GM12878 (cell line): ENCODE measurements around the gene PRKCQ. TPM values are rescaled to one million over a fixed set of nuclear protein-coding genes. Genes with fewer than 3 reads are reported as not detected.

Experiments used
- ATAC-seq: fragments of 200-7000 bp; cut with Tn5 transposase; 3 replicates; pipeline ENCODE4 v1.9.1; 2020; ENCODE audit warnings: mild to moderate bottlenecking, moderate library complexity
- BruUV-seq: library from RNA; stranded (reverse); fragments of 400-500 nt; replicated peaks from 2 replicates; lab custom pipeline; 2021; lab: Mats Ljungman, UMichigan
- CTCF ChIA-PET: fragments of 300-600 bp; sonication (Branson Sonifier 250); formaldehyde crosslinking; extraction: SDS; loops from one replicate; lab custom pipeline; 2021; ENCODE audit warnings: inconsistent platforms; lab: Yijun Ruan, JAX
- POLR2A ChIA-PET: fragments of 350-600 bp; formaldehyde crosslinking; extraction: SDS; loops from one replicate; lab custom pipeline; 2021; ENCODE audit warnings: inconsistent platforms; lab: Charles Lee
- RAD21 ChIA-PET: fragments of 300-600 bp; sonication (Branson Sonifier 250); formaldehyde crosslinking; loops from one replicate; lab custom pipeline; 2023; ENCODE audit warnings: antibody characterized with exemption; ENCODE audit not compliant: unreplicated experiment; lab: Charles Lee
- SMC1A ChIA-PET: fragments of 300-600 bp; sonication (Branson Sonifier 250); formaldehyde crosslinking; loops from one replicate; lab custom pipeline; 2023; ENCODE audit not compliant: unreplicated experiment, uncharacterized antibody; lab: Charles Lee
- DNase-seq: peaks from one replicate; pipeline ENCODE4 v3.0.0-alpha.2; 2011; ENCODE audit warnings: low read depth, low spot score
- FAIRE-seq: peaks from 3 replicates; lab custom pipeline; 2011; peaks lifted over from hg19 to GRCh38; lab: Jason Lieb, UNC
- H2AFZ ChIP-seq: 2 replicates; pipeline ENCODE4 v1.6.0; 2011; ENCODE audit warnings: low read depth, low read length, control low read depth; ENCODE audit not compliant: control insufficient read depth
- H3K27ac ChIP-seq: 2 replicates; pipeline ENCODE4 v1.5.1; 2011; ENCODE audit warnings: control low read depth; ENCODE audit not compliant: control insufficient read depth, insufficient read depth
- H3K27me3 ChIP-seq, 2 experiments: replicated peaks in 1 of 2; 2 replicates each; pipeline versions ENCODE4 v1.6.0 to v1.6.1; 2011; ENCODE audit warnings: low read length in 1 of 2; ENCODE audit not compliant: control insufficient read depth in 2 of 2, insufficient read depth in 2 of 2
- H3K36me3 ChIP-seq, 2 experiments: 2 replicates each; pipeline ENCODE4 v1.5.1; 2011; ENCODE audit warnings: low read length in 1 of 2; ENCODE audit not compliant: control insufficient read depth in 2 of 2, insufficient read depth in 2 of 2
- H3K4me1 ChIP-seq: 2 replicates; pipeline ENCODE4 v1.6.1; 2011; ENCODE audit warnings: mild to moderate bottlenecking, low read length, moderate library complexity, mixed read lengths; ENCODE audit not compliant: control insufficient read depth, insufficient read depth
- H3K4me2 ChIP-seq: 2 replicates; pipeline ENCODE4 v1.6.0; 2011; ENCODE audit warnings: control low read depth; ENCODE audit not compliant: control insufficient read depth, insufficient read depth
- H3K4me3 ChIP-seq: fragments of 200-600 bp; sonication (generic); 2 replicates; pipeline ENCODE4 v1.5.1; 2016
- H3K79me2 ChIP-seq: 2 replicates; pipeline ENCODE4 v1.6.0; 2011; ENCODE audit warnings: low read length; ENCODE audit not compliant: control insufficient read depth, insufficient read depth
- H3K9ac ChIP-seq: 2 replicates; pipeline ENCODE4 v1.8.0; 2011; ENCODE audit warnings: low read length, control low read depth, mixed read lengths; ENCODE audit not compliant: control insufficient read depth, insufficient read depth
- H3K9me3 ChIP-seq: replicated peaks from 3 replicates; pipeline ENCODE4 v1.5.1; 2011; ENCODE audit warnings: mild to moderate bottlenecking, low read length; ENCODE audit not compliant: control insufficient read depth, insufficient read depth
- H4K20me1 ChIP-seq: 2 replicates; pipeline ENCODE4 v1.6.0; 2011; ENCODE audit not compliant: control insufficient read depth, insufficient read depth
- CBX5 ChIP-seq: sonication (generic); IDR thresholded peaks from 2 replicates; pipeline ENCODE4 v1.6.1; 2016; ENCODE audit warnings: low read depth, moderate library complexity, mild to moderate bottlenecking, inconsistent platforms
- CHD1 ChIP-seq: IDR thresholded peaks from 2 replicates; pipeline ENCODE4 v1.6.1; 2012; ENCODE audit warnings: low read depth, low read length, improper control_type of control experiment
- IKZF2 ChIP-seq, 2 experiments: fragments of 450-650 bp; IDR thresholded peaks; 2 replicates each; pipeline ENCODE4 v1.6.1; 2017; ENCODE audit warnings: mild to moderate bottlenecking in 2 of 2, moderate library complexity in 2 of 2
- KLF5 ChIP-seq: fragments of 450-650 bp; IDR thresholded peaks from 2 replicates; pipeline ENCODE4 v1.6.1; 2014; ENCODE audit warnings: mild to moderate bottlenecking; ENCODE audit not compliant: partially characterized antibody
- MEF2B ChIP-seq: fragments of 450-650 bp; IDR thresholded peaks from 2 replicates; pipeline ENCODE4 v1.6.1; 2018; ENCODE audit warnings: mild to moderate bottlenecking, moderate library complexity; ENCODE audit not compliant: partially characterized antibody, poor library complexity, severe bottlenecking
- MYC ChIP-seq: IDR thresholded peaks from 2 replicates; pipeline ENCODE4 v1.6.1; 2011; ENCODE audit warnings: mild to moderate bottlenecking, low read length, moderate library complexity, inconsistent platforms; ENCODE audit not compliant: insufficient read depth, insufficient replicate concordance, insufficient read length, severe bottlenecking
- NBN ChIP-seq: fragments of 450-650 bp; IDR thresholded peaks from 2 replicates; pipeline ENCODE4 v1.6.1; 2016
- PAX5 ChIP-seq: IDR thresholded peaks from 2 replicates; pipeline ENCODE4 v1.6.1; 2011; ENCODE audit warnings: low read depth, low read length, borderline replicate concordance
- SIX5 ChIP-seq: IDR thresholded peaks from 2 replicates; pipeline ENCODE4 v1.6.1; 2011; ENCODE audit warnings: mild to moderate bottlenecking, low read depth, low read length, moderate library complexity; ENCODE audit not compliant: severe bottlenecking
- SP1 ChIP-seq: IDR thresholded peaks from one replicate; pipeline ENCODE4 v1.6.1; 2011; ENCODE audit warnings: low read depth, low read length
- YBX1 ChIP-seq: fragments of 450-650 bp; IDR thresholded peaks from 2 replicates; pipeline ENCODE4 v1.6.1; 2016; ENCODE audit warnings: antibody characterized with exemption
- WGBS: methylation state at CpG from one replicate; pipeline ENCODE4 v1.1.6; 2016; ENCODE audit warnings: low lambda C conversion rate; ENCODE audit not compliant: insufficient replicate concordance, insufficient coverage; ENCODE audit errors: missing lambda C conversion rate; 5-methylcytosine and 5-hydroxymethylcytosine counted together
- in situ Hi-C: fragments of 300-500 bp; cut with MboI; formaldehyde crosslinking; loops from 9 replicates; pipeline ENCODE4 v1.14.3; 2018; ENCODE audit warnings: mixed read lengths
- intact Hi-C: fragments of 100-400 bp; cut with micrococcal nuclease; formaldehyde crosslinking; loops from one replicate; pipeline ENCODE4 v1.14.2; 2022; ENCODE audit not compliant: unreplicated experiment
- polyA plus RNA-seq, 11 experiments: library from polyadenylated mRNA; depleted of rRNA in 4 of 11; unstranded in 6 of 11; stranded (reverse) in 5 of 11; fragments of >200 nt; fragmentation: Nextera tagmentation in 4 of 11; fragmentation: Illumina TruSeq in 1 of 11; extraction: Ambion mirVana in 4 of 11; extraction: Trizol in 1 of 11; gene quantifications; 1 replicate in 1 of 11; 2 replicates in 10 of 11; pipeline versions ENCODE4 v1.2.1 to v1.2.3, GENCODE V29; 2011 to 2016; ENCODE audit warnings: inconsistent platforms in 2 of 11, missing spikeins in 2 of 11, low read depth in 1 of 11
- total RNA-seq, 4 experiments: library from RNA; depleted of rRNA in 3 of 4; stranded (reverse); fragments of >200 nt in 3 of 4; fragmentation: Illumina TruSeq in 1 of 4; extraction: Trizol in 1 of 4; gene quantifications; 2 replicates each; pipeline versions ENCODE4 v1.2.1 to v1.2.3, GENCODE V29; 2013 to 2021
- TF ChIP-seq, protein P1 (sequence below): fragments of 450-650 bp; formaldehyde crosslinking; IDR thresholded peaks from 2 replicates; pipeline ENCODE4 v1.4.0; 2020; ENCODE audit warnings: mild to moderate bottlenecking, moderate library complexity

Gene PRKCQ
- total and polyA plus RNA-seq, 10 of the 15 experiments (the other 5 are each of a cell fraction or from before 2014, with no cell fraction given): 0.26 to 8.9 (median 0.98) TPM

DNA sequence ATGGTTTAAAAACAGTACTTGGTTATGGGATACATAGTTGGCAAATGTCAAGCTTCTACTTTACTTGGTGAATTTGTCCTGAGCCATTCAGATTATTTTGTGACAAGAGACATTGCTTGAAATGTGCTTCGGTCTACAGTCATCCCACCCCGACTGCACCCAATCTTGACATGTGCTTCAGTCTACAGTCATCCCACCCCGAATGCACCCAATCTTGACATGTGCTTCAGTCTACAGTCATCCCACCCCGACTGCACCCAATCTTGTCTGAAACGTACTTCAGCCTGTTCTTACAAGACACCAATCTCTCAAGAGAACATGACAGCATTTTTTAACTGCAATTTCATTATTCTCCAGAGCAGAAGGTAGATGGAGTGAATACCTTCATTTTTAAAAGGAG is 47.8 kb downstream of the PRKCQ start (continued):
- TF ChIP-seq, protein P1, sequence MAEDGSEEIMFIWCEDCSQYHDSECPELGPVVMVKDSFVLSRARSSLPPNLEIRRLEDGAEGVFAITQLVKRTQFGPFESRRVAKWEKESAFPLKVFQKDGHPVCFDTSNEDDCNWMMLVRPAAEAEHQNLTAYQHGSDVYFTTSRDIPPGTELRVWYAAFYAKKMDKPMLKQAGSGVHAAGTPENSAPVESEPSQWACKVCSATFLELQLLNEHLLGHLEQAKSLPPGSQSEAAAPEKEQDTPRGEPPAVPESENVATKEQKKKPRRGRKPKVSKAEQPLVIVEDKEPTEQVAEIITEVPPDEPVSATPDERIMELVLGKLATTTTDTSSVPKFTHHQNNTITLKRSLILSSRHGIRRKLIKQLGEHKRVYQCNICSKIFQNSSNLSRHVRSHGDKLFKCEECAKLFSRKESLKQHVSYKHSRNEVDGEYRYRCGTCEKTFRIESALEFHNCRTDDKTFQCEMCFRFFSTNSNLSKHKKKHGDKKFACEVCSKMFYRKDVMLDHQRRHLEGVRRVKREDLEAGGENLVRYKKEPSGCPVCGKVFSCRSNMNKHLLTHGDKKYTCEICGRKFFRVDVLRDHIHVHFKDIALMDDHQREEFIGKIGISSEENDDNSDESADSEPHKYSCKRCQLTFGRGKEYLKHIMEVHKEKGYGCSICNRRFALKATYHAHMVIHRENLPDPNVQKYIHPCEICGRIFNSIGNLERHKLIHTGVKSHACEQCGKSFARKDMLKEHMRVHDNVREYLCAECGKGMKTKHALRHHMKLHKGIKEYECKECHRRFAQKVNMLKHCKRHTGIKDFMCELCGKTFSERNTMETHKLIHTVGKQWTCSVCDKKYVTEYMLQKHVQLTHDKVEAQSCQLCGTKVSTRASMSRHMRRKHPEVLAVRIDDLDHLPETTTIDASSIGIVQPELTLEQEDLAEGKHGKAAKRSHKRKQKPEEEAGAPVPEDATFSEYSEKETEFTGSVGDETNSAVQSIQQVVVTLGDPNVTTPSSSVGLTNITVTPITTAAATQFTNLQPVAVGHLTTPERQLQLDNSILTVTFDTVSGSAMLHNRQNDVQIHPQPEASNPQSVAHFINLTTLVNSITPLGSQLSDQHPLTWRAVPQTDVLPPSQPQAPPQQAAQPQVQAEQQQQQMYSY: no peak
- TF ChIP-seq CBX5 (no peak), MYC (no peak), SP1 (no peak), YBX1 (no peak), KLF5 (no peak), SIX5 (no peak), IKZF2 (IDR thresholded peaks at IDR 0.05) (no peak), PAX5 (no peak), CHD1 (no peak)

DNA sequence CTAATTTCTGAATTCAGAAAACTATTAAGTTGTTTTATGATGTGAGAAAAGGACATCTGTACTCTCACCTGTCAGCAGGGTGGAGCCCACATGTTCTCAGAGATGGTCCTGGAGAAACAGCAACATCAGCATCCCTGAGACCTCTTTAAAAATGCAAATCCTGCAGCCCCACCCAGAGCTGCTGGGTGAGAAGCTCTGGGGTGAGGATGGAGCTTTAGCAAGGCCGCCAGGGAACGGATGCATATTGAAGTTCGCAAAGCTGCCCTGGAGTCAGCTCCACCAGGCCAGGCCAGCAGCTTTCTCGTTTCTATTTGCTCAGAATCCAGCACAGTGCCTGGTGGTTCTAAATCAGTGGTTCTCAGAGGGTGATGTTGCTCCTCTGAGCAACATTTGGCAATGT is 49.1 kb downstream of the PRKCQ start:
- DNase-seq: no peak
- BruUV-seq: no TSS peak
- RAD21 ChIA-PET: no interaction called here
- no peak for ATAC-seq
- POLR2A ChIA-PET: interaction anchor here (0.9 kb wide), 1 partner anchor 24 kb away, joined by 3 read pairs; no protein-coding TSS in a partner anchor
- TF ChIP-seq MEF2B (no peak), NBN (no peak), YBX1 (no peak)
- Histone ChIP-seq H3K9me3 (no peaks in the 10 kb centered on the region), H3K9ac (no peak overlapping the region), H3K4me1 (no peaks in the 10 kb centered on the region), H3K27ac (no peak overlapping the region), H2AFZ (no peak overlapping the region), H3K4me3 (no peak overlapping the region), H4K20me1 (no peaks in the 10 kb centered on the region), H3K4me2 (no peak overlapping the region), H3K79me2 (no peaks in the 10 kb centered on the region), H3K27me3 (peaks cover 0 to 6% of the 10 kb centered on the region in 2 experiments; a peak in 1 of 4 replicates), H3K36me3 (no peaks in the 10 kb centered on the region)
- FAIRE-seq: no peak
- in situ Hi-C loops (no loop called here), intact Hi-C loops (no loop called here)
- SMC1A ChIA-PET: interaction anchor here (0.9 to 4.4 kb wide), 11 partner anchors 8 to 57 kb away, joined by 3 to 21 read pairs (median 4); no protein-coding TSS in a partner anchor
- 40% methylated on average over 4 of the region's 4 CpGs for WGBS
- CTCF ChIA-PET: interaction anchor here (1.7 kb wide), 1 partner anchor 12 kb away, joined by 5 read pairs; no protein-coding TSS in a partner anchor
